Stimulated activated CD4-positive, alpha-beta T cell treated with anti-CD3 and anti-CD28 coated beads, Interleukin-1b, Interleukin-23, amount 100 ng/mL, for 1 hour (primary cell): ENCODE measurements around the gene C16orf90.
"Not testable (repeated sequence)": the region's sequence is repeated elsewhere in the genome, so short reads cannot be mapped to it uniquely, and the experiment has no call there.

Experiments
- DNase-seq, 2 donors: peaks; one replicate each; pipeline ENCODE4 v3.0.0-alpha.2; 2020; ENCODE audit warnings: low read depth in 2 of 2

The C16orf90 gene

DNA sequence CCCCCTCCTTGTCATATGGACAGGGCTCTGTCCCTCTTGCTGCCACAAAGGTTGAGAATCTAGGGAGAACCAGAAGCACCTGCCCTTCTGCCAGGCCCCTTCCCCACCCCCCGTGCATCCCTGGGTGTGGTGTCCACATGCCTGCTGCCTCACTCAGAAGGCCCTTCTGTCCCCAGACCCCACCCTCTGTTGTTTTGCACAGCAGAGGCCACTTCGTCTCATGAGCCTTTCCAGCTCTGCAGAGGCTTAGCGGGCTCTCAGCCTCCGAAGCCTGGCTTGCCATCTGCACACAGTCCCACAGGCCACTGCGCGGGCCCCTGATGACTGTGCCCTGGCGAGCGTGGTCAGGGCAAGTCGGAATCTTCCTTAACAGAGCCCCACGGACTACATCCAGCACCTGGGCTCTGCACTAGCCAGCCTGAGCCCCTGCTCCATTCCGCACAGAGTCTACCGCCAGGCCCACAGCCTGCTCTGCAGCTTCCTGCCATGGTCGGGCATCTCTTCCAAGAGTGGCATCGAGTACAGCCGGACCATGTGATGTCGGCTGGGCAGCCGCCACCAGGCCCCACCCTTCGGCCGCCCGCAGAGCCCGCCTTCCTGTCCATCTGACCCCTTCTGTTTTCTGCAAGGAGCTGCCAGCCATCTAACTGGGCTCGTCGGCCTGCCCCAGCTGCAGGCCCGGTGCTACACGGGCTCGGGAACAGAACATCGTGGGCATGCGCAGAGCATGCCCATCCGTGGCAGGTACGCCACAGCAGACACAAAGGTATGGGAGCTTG lies 10.8 kb downstream of the C16orf90 start:
- no peak for DNase-seq

DNA sequence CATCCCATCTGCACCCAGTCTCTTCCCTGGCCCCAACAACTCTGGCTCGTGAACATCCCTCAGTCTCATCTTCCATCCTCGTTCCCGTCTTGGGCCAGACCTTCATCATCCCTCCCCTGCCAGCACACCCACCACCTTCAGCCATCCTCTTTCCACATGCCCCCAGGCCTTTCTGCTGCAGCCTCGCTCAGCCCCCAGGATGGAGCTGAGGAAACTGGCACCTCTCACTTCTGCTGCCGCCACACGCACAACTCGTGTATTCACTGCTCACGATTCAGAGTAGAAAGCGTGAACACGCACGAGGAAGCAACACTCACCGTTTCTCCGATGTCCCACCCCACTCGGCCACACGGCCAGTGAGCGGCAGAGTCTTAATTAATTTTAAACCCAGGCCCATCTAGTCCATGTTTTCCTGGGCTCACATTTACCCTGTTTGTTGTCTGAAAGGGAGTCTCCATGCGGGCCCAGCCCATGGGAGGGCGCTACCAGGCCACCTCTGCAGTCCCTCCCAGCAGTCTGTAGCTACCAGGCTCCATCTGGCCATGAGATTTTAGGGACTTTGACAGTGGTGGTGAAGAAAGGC lies 12.5 kb downstream of the C16orf90 start:
- DNase-seq = no peak

DNA sequence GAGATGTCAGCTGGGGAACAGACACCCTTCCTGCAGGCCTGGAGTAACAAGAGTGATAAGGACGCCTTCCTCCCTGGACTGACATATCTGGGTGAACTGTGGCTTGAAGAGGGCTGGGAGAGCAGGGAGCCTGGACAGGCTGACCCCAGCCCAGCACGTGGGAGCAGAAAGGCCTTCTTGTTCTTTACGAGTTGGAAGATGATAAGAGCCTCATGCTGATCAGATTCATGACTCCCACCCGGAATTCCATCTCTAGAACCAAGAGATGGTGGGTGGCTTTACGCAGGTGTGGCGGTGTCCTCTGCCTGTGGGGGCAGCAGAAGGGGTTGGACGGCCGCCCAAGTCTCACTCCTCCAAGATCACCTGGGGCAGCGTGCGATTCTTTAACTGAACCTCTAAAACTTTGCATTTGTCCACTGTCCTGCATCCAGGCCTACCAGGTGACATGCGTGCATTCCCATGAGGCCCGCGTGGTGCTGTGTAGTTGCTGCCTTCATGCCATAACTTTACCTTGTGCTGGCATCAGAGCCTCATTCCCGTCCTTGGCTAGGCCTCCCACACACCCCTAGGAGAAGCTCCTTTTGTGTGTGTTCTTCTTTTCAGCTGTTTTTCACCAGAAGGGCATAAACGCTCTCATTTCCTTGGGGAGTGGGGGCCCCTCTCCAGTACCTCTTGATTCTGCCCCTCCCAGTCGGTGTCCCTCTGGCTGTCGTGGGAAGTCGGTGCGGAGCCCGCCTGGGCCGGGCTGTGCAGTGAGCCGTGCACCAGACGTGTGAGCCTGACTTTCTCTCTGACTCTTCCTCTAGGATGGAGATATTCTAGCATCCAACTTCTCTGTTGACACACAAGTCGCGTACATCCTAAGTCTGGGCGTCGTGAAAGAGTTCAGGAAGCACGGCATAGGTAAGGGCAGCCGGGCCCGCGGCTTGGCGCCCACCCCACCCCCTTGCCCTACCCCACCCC lies 13.3 kb downstream of the C16orf90 start:
- no peak for DNase-seq

GRCh38 chr16:3480901-3481695 lies 14.2 kb downstream of the C16orf90 start:
- no peak for DNase-seq

DNA sequence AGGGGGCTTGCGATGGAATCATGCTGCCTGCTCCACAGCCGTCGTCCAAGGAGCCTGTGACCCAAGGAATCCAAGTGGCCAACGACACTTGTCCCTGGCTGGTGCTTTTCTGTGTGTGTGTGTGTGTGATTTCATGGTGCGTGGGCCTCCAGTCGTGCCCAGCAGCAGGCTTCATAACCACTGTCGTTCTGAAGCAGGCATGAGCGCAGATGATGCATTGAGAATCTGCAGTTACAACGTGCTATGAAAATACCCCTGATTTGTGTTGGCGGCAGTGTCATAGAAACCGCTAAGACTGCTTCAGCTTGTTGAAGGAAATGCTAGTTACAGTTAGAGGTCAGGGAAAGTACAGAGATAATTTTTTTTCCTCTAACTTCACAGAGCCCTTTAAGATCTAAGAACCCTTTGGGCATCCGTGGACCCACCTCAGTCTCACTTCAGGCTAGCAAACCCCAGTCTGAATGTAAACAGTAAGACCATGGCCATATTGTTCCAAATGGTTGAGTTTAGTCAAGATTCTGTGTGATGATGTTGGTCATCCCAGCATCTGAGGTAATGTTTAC lies 15.6 kb downstream of the C16orf90 start:
- no peak for DNase-seq

- DNase-seq = no peak
These were observed 16.9 kb downstream of the C16orf90 start for GRCh38 chr16:3478242-3478925.

- DNase-seq = no peak
These were observed 18.9 kb downstream of the C16orf90 start for GRCh38 chr16:3476409-3476808.

DNA sequence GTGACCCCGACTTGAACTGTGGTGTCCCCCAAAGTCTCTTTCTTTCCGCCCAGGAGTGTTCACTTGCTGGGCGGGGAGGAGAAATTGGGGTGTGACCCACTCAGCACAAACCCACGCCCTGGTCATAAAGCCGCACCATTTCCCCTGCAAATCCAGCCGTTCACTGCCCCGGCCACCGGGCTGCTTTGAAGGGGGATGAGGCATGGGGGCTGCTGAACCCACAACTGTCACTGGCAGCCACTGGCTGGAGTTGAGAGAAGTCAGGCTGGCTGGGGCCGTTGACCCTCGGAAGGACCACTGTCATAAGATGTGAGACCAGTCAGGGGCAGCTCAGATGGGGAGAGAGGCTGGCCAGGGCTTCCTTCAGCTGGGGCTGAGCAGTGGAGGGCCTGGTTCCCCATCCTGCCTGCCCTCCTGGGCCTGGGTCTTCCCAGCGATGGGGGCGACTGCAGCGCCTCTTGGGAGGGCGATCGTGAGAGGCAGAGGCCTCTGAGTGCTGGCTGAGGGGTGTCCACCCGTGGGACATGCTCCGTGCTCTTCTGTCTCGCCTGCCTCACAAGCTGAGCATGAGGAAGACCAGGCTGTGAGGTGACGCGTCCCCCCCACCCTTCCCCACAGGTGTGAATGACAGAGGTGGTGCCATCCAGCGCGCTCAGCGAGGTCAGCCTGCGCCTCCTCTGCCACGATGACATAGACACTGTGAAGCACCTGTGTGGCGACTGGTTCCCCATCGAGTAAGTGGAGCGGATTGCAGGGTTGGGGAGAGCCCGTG lies 19.5 kb downstream of the C16orf90 start:
- DNase-seq = no peak

- DNase-seq = not testable (repeated sequence)
These were observed 20.4 kb downstream of the C16orf90 start for GRCh38 chr16:3474870-3475269.

- no peak for DNase-seq
These were observed 21.0 kb downstream of the C16orf90 start for GRCh38 chr16:3474136-3474779.

DNA sequence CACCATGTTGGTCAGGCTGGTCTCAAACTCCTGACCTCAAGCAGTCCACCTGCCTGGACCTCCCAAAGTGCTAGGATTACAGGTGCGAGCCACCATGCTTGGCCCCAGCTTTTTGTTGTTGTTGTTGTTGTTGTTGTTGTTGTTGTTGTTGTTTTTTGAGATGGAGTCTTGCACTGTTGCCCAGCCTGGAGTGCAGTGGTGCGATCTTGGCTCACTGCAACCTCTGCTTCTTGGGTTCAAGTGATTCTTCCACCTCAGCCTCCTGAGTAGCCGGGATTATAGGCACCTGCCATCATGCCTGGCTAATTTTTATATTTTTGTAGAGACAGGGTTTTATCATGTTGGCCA lies 21.7 kb downstream of the C16orf90 start:
- not testable (repeated sequence) for DNase-seq

- no peak for DNase-seq
These were observed 22.3 kb downstream of the C16orf90 start for GRCh38 chr16:3472878-3473595.

DNA sequence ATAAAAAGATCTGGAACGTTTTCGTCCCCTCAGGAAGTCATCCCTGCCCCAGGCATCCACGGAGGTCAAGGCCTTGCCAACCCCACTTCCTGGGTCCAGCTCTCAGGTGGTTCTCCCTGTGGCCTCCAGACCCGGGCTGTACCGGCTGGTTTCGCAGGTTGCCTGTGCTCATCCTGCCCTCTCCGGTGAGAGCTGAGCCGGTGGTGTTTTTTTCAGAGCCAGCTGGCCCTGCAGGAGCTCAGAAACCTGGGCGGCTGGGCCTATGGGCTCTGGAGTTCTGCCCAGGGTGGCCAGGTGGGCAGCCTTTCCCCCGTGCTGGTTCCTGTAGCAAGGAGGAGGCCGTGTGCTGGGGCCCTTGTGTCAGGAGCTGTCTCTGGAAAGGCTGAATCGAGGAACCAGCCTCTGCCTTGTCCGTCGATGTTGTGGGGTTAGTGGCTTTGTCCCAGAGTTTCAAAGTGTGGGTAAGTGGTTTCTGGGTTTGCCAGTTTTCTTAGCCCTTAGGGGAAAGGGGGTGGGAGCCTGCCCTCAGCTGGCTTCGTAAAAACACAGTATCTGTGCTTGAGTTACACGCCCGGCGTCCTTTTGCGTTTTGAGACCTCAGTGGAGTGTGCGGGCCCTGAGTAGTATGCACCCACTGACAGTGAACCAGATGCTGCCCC lies 23.6 kb downstream of the C16orf90 start:
- DNase-seq = no peak

DNA sequence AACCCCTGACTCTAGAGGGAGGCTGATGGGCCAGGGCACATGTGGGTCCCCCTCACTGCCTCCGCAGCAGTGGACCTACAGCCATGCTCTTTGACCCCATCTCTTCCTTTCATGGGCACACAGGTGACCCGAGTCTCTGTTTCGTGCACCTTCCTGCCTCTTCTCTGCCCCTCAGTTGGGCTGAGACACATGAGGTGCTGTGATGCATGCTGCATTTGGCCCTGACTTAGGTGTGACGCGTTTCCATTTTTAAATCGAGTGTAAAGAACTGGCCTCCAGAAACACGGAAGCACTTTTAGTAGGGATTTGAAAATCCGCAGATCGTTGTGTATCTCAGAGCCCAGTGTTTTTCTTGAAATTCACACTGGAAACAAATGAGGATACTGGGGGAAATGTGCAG lies 24.6 kb downstream of the C16orf90 start:
- no peak for DNase-seq

DNA sequence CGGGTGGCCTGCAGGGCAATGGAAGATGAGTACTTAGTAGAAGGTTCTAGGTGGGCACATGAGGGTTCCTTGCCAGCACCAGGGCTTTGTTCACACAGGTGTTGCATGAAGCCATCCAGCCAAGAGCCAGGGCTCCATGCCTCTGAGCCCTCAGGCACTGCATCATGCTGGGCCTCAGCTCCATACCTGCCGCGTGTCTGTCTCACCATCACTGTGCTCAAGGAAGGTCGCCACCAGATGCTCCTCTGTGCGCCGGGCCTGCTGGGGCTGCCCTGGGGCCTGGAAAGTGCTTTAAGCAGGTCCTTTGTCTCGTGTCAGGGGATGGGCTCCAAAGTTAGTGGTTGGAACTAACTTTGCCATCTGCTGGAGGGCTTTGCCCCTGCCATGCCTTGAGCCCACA lies 25.6 kb downstream of the C16orf90 start:
- DNase-seq = no peak

GRCh38 chr16:3468501-3468900 lies 26.8 kb downstream of the C16orf90 start:
- no peak for DNase-seq

DNA sequence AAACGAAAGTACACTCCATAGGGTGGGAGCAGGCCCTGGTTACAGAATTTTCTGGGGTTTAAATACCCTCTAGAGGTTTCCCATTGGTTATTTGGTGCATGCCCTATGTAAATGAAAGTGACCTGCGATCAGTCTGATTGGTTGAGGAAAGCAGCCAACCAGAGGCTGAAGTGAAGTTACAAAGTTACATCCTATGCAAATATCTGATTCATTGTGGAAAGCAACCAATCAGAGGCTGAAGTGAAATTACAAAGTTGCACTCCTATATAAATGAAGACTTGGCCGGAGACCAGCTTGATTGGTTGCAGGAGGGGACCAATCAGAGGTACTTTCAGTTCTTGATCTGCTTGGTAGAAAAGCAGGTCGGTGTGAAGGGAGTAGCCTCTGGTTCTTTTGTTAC lies 27.4 kb downstream of the C16orf90 start:
- no peak for DNase-seq

- DNase-seq = no peak
These were observed 28.1 kb downstream of the C16orf90 start for GRCh38 chr16:3467182-3467581.
